WTC11 (cell line): ENCODE data around the gene DCTN2.

Source experiments
- ARID4B ChIP-seq: sonication (generic); formaldehyde crosslinking; IDR thresholded peaks from 2 replicates; pipeline ENCODE4 v1.8.0; 2023; ENCODE audit warnings: missing genetic modification reagents, mild to moderate bottlenecking, borderline replicate concordance
- CREB1 ChIP-seq: sonication (generic); formaldehyde crosslinking; IDR thresholded peaks from 2 replicates; pipeline ENCODE4 v1.8.0; 2023; ENCODE audit warnings: mild to moderate bottlenecking, missing genetic modification reagents
- CTCF ChIP-seq: fragments of 200-600 bp; IDR thresholded peaks from 2 replicates; pipeline ENCODE4 v1.8.0; 2022; ENCODE audit warnings: antibody characterized with exemption
- NR2C2 ChIP-seq: sonication (generic); formaldehyde crosslinking; IDR thresholded peaks from 2 replicates; pipeline ENCODE4 v1.8.0; 2022; ENCODE audit warnings: mild to moderate bottlenecking, missing genetic modification reagents
- USF2 ChIP-seq: sonication (generic); formaldehyde crosslinking; IDR thresholded peaks from 2 replicates; pipeline ENCODE4 v1.8.1; 2023; ENCODE audit warnings: mild to moderate bottlenecking, missing genetic modification reagents, moderate library complexity
- ZBTB21 ChIP-seq: sonication (generic); formaldehyde crosslinking; IDR thresholded peaks from 2 replicates; pipeline ENCODE4 v1.8.1; 2023; ENCODE audit warnings: mild to moderate bottlenecking, missing genetic modification reagents, borderline replicate concordance
- ZNF121 ChIP-seq: sonication (generic); formaldehyde crosslinking; IDR thresholded peaks from 2 replicates; pipeline ENCODE4 v1.8.0; 2023; ENCODE audit warnings: missing genetic modification reagents
- ZNF219 ChIP-seq: sonication (generic); formaldehyde crosslinking; IDR thresholded peaks from 2 replicates; pipeline ENCODE4 v1.8.0; 2023; ENCODE audit warnings: missing genetic modification reagents, mild to moderate bottlenecking, borderline replicate concordance
- ZNF423 ChIP-seq: fragments of 250-450 bp; sonication (Bioruptor Pico); IDR thresholded peaks from 2 replicates; pipeline ENCODE4 v2.1.2; 2022; ENCODE audit warnings: mild to moderate bottlenecking, moderate library complexity
- ZNF425 ChIP-seq: fragments of 250-450 bp; sonication (Bioruptor Pico); conservative IDR thresholded peaks from 2 replicates; pipeline ENCODE4 v1.9.0; 2021; ENCODE audit warnings: mild to moderate bottlenecking

GRCh38 chr12:57541717-57542116 lies 5.3 kb downstream of the DCTN2 start:
- no peak for TF ChIP-seq CTCF
- TF ChIP-seq USF2 (CRISPR knock-in tag), result no peak
- TF ChIP-seq CREB1 (CRISPR knock-in tag), result no peak
- TF ChIP-seq ZBTB21 (CRISPR knock-in tag), result no peak
- TF ChIP-seq NR2C2 (CRISPR knock-in tag), result no peak
- no peak for TF ChIP-seq ZNF219
- no peak for TF ChIP-seq ARID4B (CRISPR knock-in tag)
- no peak for TF ChIP-seq ZNF425 (CRISPR knock-in tag)
- no peak for TF ChIP-seq ZNF423 (CRISPR knock-in tag)
- no peak for TF ChIP-seq ZNF121 (CRISPR knock-in tag)
